HG03442 (cell line): ENCODE data around the gene SH2D2A.

Experiments
- ATAC-seq: cut with Tn5 transposase; IDR thresholded peaks from one replicate; pipeline ENCODE4 v1.9.1; 2021; ENCODE audit warnings: mild to moderate bottlenecking, moderate library complexity; ENCODE audit not compliant: unreplicated experiment

Gene SH2D2A

DNA sequence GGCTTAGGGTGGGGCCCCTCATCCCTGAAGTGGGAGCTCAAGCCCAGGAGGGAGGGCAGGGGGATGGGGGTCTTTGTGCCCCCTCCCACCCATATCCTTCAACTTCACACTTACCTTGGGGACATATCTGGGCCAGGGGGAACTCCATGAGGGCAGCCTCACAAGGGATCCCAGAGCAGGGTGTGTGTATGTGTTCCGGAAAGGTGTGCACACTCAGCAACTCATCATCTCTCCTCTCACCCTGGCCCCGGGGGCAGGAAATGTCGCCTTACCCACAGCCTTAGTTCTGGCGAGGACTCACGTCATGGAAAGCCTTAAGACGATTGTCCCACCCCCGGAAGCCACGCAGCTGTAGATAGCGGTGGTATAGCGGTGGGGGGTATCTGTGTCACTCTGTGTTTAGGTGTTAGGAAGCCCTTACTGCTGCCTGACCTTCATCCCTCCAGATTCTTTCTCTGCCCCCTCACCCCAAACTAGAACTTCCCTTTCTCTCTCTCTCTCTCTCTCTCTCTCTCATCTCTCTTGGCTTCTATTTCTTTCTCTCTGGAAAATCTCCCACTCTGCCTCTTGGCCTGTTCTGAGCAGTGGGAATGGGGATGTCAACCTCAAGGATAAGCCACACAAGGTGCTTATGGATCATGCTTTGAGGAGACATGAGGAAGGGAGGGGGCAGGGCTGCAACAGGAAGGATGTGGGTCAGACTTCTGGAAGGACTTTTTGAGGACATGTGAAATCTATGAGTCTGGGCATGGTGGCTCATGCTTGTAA, at the start of gene SH2D2A:
SH2D2A (minus strand) TSS at position 288 of the 768 bp plus-strand sequence; CDS start at position 148, 140 bp downstream.
- peak; percentile 67 for ATAC-seq

GRCh38 chr1:156865865-156866248, 49.2 kb upstream of the SH2D2A start:
- no peak for ATAC-seq

DNA sequence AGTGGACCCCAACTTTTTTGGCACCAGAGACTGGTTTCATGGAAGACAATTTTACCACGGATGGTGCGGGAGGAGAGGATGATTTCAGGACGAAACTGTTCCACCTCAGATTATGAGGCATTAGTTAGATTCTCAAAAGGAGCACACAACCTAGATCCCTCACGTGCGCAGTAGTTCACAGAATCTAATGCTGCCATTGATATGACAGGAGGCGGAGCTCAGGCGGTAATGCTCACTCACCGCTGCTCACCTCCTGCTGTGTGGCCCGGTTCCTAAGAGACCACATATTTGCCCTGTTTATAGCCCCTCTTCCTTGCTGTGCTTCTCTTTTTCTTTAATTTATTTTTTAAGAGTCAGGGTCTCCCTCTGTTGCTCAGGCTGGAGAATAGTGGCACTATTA, 48.6 kb upstream of the SH2D2A start:
- ATAC-seq: no peak

DNA sequence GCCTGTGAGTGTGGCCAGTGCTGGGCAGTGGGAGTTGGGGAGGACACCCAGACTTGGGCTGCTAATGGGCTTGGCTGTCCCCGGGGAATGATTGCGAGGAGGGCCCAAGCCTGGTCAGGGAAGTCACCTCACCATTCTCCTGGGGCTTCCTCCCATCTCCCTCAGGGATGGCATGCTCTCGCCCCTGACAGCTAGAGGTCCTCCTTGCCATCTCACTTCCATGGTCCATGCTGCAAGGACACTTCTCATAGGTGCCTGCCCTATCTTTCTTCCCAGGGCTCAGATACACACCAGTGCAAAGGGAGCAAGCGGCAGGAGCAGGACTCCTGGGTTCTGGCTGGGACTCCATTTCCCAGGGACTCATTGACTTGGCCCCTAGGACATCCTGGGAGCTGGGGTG, 48.1 kb upstream of the SH2D2A start:
- ATAC-seq: no peak

- ATAC-seq: no peak
Observed at GRCh38 chr1:156863631-156864030, 47.0 kb upstream of the SH2D2A start.

GRCh38 chr1:156862997-156863599, 46.5 kb upstream of the SH2D2A start:
- no peak for ATAC-seq

DNA sequence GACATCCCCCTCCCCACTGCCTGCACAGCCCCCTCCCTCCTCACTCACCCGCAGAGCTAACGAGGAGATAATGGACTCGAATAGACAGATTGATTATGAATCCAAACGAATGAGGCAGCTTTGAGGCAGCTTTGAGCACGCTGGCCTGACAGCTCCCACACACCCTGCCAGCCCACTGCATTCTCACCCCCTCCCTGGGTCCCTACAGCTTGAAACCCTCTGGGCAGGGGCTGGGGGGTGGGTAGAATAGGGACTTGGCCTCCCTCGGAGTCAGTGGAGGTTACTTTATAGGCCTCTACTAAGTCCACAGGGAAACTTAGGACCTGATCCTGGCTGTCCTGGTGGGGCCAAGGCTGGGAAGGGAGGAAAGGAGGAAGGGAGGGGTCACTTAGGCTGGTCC, 45.9 kb upstream of the SH2D2A start:
- no peak for ATAC-seq

GRCh38 chr1:156860628-156861423, 44.2 kb upstream of the SH2D2A start, which contains the start of gene NTRK1:
Gene NTRK1, plus strand, starts transcription at chr1:156860865. Its CDS starts 70 bp downstream, at chr1:156860935.
- no peak for ATAC-seq

DNA sequence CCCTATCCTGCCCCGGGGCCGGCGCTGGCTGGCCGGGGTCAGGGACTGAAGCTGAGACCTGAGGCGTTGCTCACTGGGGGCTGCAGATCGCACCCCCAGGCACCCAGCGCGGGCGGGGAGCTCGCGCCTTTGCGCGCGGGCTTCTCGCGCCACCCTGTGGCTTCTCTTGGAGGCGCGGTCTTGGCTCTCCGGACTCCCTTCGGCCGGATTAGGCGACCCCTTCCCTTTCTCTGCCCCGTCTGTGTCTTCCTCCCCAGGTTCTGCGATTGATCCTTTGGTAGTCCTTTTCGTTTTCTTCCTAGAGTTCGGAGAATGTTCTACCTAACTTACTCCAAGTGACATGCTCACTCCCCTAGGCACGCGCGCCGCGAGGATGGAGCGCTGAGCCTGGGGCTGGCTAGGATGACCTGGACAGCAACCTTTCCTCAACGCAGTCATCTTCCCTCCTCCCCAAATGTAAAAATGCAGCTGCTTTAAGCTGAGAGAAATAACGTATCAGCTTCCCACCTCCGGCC, 43.5 kb upstream of the SH2D2A start:
- no peak for ATAC-seq

- ATAC-seq: no peak
Observed at GRCh38 chr1:156859523-156860112, 43.0 kb upstream of the SH2D2A start.

DNA sequence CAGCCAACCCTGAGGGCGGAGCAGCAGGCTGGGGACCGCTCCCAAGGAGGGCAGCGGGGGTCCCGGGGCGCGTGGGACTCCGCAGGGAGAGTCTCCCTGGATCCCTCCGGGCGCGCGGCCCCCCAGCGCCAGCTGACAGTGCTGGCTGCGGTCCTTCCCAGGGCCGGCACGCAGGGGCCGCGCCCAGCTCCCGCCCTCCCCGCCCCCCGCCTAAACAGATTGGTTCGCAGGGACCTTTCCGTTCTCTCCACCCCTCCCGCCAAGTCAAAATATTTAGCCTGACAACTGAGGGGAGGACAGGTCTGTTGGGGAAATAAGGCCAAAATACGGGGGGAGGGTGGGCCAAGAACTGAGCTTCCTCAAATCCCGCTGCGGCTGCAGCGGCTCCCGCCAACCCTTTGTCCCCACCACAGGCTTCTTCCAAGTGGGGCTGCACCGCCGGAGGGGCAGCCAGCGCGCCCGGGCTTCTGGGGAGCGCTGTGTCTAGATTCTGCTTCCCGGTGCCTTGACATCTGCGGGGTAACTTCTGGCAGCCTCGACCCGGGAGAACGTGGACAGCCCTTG, 42.4 kb upstream of the SH2D2A start, which contains the start of gene INSRR:
INSRR (minus strand) TSS at position 159 of the 564 bp plus-strand sequence. CDS start 496 bp downstream, outside the sequence.
- no peak for ATAC-seq

DNA sequence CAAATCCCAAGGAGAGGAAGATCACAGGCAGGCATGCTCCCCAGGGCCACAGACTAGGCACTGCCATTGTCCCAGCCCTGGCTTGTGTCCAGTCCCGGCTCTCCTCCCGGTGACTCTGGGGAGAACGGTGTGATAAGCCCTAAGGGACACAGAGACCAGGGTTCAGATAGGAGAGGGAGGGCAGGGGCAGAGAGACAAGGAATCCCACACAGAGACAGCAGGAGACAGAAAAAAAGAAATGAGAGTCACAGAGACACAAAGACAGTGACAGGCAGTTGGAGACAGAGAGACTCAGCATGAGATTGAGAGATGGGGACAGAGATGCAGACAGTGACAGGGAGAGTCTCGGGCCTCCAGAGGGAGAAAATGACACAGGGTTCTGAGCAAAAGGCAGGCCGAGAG, 41.9 kb upstream of the SH2D2A start:
- ATAC-seq: no peak

- ATAC-seq: no peak
Observed at GRCh38 chr1:156857532-156857931, 40.9 kb upstream of the SH2D2A start.

GRCh38 chr1:156856282-156856785, 39.7 kb upstream of the SH2D2A start:
- ATAC-seq: no peak

DNA sequence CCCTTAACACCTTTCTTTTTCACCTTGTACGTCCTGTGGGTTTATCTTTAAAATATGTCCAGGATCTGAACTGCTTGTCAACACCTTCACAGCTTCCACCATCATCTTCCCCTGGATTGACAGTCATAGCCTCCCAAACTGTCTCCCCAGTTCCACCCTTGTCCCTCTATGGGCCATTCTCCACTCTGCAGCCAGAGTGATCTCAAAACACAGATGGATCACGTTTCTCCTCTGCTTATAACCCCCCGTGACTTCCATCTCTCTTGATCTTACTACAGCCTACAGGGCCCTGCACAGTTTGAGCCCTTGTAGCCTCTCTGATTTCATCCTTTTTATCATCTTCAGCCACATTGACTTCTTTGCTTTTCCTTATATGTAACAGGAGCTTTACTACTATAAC, 38.0 kb upstream of the SH2D2A start:
- no peak for ATAC-seq

GRCh38 chr1:156853761-156854160, 37.1 kb upstream of the SH2D2A start:
- no peak for ATAC-seq

GRCh38 chr1:156852418-156852874, 35.8 kb upstream of the SH2D2A start:
- ATAC-seq: no peak

DNA sequence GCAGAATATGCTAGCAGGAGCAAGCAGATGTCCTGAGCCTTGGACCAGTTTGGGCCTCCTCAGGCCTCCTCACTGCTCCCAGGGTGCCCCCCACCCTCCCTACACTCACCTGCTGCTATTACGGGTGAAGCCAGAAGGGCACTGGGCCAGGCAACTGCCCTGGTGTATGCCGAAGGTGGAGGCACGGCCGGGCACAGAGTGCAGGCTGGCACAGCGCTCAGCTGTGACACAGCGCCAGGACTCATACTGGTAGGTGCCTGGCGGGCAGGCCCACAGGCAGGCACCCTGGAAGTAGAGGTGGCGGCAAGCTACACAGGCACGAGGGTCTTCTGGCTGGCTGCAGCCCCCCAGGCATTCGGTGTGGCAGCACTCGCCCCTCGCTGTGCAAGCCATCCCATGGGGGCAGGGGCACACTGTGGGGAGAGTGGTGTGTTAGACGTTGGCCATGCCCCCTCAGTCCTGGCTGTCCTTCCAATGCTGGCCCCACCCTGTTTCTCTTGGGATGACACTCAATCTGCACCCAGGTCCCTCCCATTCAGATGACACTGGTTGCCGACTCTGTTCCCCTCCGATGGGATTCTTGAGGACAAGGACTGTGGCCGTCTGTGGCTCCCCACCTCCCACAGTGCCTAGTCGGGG, 35.2 kb upstream of the SH2D2A start:
- no peak for ATAC-seq

DNA sequence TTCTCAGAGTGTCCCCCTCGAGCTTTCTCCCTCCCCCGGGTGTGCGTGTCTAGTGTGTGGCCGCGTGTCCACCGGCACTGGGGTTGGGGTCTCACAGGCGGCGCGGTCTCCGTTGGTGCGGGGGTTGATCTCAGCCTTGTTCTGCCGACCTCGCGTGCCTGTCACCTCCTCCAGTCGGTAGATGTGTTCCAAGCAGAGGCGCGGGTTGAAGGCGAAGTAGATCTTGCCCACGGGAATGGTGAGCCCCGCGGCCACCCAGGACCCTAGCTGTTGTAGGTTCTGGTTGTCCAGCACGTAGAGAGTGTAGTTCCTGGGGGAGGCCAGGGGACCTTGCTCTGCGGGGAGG, 32.5 kb upstream of the SH2D2A start:
- no peak for ATAC-seq
